NCI-H2196 (cell line): ENCODE measurements around the gene CRLF3.
"Not testable (repeated sequence)": the region's sequence is repeated elsewhere in the genome, so short reads cannot be mapped to it uniquely, and the experiment has no call there.

Source experiments
- DNase-seq: peaks from one replicate; lab custom pipeline; 2025; ENCODE audit not compliant: unreplicated experiment; lab: John Stamatoyannopoulos, UW

CRLF3 gene

GRCh38 chr17:30742669-30743068 is 81.8 kb downstream of the CRLF3 start:
- not testable (repeated sequence) for DNase-seq

GRCh38 chr17:30736371-30736770 is 88.1 kb downstream of the CRLF3 start:
- not testable (repeated sequence) for DNase-seq

GRCh38 chr17:30735644-30736043 is 88.8 kb downstream of the CRLF3 start:
- DNase-seq, result not testable (repeated sequence)

- not testable (repeated sequence) for DNase-seq
These were observed 89.3 kb downstream of the CRLF3 start for GRCh38 chr17:30735206-30735605.

GRCh38 chr17:30734153-30734552 is 90.3 kb downstream of the CRLF3 start:
- not testable (repeated sequence) for DNase-seq
